KOPT-K1 (cell line): Measurements from ENCODE around the gene CAPN12.
"Not testable (repeated sequence)": the region's sequence is repeated elsewhere in the genome, so short reads cannot be mapped to it uniquely, and the experiment has no call there.

Experiments used
- H3K27ac ChIP-seq: fragments of 200-600 bp; sonication (generic); 2 replicates; pipeline ENCODE4 v1.5.1; 2016; ENCODE audit warnings: antibody characterized with exemption, mild to moderate bottlenecking, low read depth, low read length; ENCODE audit not compliant: poor library complexity, severe bottlenecking
- H3K36me3 ChIP-seq: fragments of 200-600 bp; sonication (generic); 2 replicates; pipeline ENCODE4 v1.5.1; 2017; ENCODE audit warnings: antibody characterized with exemption, mild to moderate bottlenecking, low read length, moderate library complexity; ENCODE audit not compliant: insufficient read depth
- H3K9me3 ChIP-seq: fragments of 200-600 bp; sonication (generic); 2 replicates; pipeline ENCODE4 v1.5.1; 2017; ENCODE audit warnings: antibody characterized with exemption, low read length, mild to moderate bottlenecking; ENCODE audit not compliant: insufficient read depth, poor library complexity, severe bottlenecking

The CAPN12 gene

DNA sequence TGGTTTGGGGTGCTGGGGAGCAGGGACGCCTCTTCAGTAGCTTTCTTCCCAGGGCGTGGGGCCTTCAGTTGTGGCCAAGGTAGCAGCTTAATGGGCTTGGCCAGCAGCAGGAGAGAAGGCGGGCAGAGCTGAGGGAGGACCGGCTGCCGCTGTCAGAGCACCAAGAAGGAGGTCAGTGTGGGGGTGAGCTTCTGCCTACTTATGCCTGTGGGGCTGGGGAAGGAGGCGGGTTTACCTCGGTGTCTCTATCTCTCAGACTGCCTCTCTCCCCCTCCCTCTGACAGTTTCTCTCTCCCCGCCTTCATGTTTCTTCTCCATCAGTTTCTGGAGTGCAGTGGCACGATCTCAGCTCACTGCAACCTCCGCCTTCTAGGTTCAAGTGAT is at the start of gene CAPN12:
CAPN12 (minus strand) TSS at position 177 of the 384 bp plus-strand sequence. CDS start 309 bp downstream, outside the sequence.
- H3K36me3 ChIP-seq: no peaks in the 10 kb centered on the region

DNA sequence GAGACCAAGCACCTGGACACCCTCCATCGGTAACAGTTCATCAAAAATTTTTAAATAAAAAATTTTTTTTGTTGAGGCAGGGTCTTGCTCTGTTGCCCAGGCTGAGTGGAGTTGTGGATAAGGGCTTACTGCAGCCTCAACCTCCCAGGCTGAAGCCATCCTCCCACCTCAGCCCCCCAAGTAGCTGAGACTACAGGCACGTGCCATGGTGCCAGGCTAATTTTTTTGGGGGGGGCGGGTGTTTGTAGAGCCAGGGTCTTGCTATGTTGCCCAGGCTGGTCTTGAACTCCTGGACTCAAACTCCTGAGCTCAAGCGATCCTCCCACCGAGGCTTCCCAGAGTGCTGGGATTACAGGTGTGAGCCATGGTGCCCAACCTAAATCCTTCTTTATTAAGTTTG is 49.4 kb upstream of the CAPN12 start:
- Histone ChIP-seq H3K36me3 (no peaks in the 10 kb centered on the region), H3K27ac (no peak overlapping the region), H3K9me3 (no peaks in the 10 kb centered on the region)

More for the DNA sequence above, at the start of gene CAPN12:
- Histone ChIP-seq H3K9me3 (no peaks in the 10 kb centered on the region), H3K27ac (no peak within 1 kb of the TSS)

GRCh38 chr19:38793177-38793576 is 48.9 kb upstream of the CAPN12 start:
- no peak overlapping the region for H3K27ac ChIP-seq

GRCh38 chr19:38792250-38793111 is 48.2 kb upstream of the CAPN12 start:
- no peaks in the 10 kb centered on the region for H3K36me3 ChIP-seq
- no peak overlapping the region for H3K27ac ChIP-seq

More at GRCh38 chr19:38793177-38793576, 48.9 kb upstream of the CAPN12 start:
- no peaks in the 10 kb centered on the region for H3K36me3 ChIP-seq
- H3K9me3 ChIP-seq: no peaks in the 10 kb centered on the region

GRCh38 chr19:38791451-38792064 is 47.3 kb upstream of the CAPN12 start:
- H3K36me3 ChIP-seq, H3K9me3 ChIP-seq, H3K27ac ChIP-seq: not testable (repeated sequence)

More at GRCh38 chr19:38792250-38793111, 48.2 kb upstream of the CAPN12 start:
- H3K9me3 ChIP-seq: no peaks in the 10 kb centered on the region

- H3K36me3 ChIP-seq, H3K9me3 ChIP-seq, H3K27ac ChIP-seq: not testable (repeated sequence)
These were observed 46.5 kb upstream of the CAPN12 start for GRCh38 chr19:38790507-38791403.

GRCh38 chr19:38788478-38789243 is 44.4 kb upstream of the CAPN12 start, which contains the start of gene LGALS7B:
LGALS7B (plus strand) TSS chr19:38789200; CDS start chr19:38789227, 27 bp downstream.
- Histone ChIP-seq H3K9me3 (no peaks in the 10 kb centered on the region), H3K27ac (no peak within 1 kb of the TSS), H3K36me3 (no peaks in the 10 kb centered on the region)

DNA sequence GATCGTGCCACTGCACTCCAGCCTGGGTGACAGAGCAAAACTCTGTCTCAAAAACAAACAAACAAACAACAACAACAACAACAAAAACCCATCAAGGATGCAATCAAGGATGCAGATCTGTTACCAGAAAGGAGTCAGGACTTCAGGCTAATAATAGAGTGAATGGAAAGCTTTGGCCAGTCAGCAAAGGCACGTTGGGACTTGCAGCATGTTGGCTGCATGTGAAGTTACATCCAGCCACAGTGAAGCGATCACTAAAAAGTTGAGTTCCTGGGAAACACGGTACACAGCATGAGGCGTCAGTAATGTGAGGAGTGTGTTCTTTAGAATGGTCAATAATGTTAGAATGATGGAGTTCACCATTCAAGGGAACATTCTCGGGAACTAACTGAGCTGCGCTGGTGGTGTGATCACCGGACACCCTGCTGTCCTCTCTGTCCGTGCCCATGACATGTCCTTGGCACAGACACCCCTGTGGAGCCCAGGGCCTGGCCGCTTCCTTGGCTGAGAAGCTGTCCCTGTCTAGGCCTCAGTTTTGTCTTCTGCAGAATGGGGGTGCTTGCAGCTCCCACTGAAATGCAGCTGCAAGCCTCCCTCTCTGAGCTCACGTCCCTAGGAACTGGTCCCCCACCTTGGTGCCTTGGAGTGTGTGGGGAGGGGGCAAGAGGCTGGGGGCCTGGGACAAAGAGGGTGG is 42.4 kb upstream of the CAPN12 start:
- no peaks in the 10 kb centered on the region for H3K9me3 ChIP-seq
- no peaks in the 10 kb centered on the region for H3K36me3 ChIP-seq
- H3K27ac ChIP-seq: no peak overlapping the region

GRCh38 chr19:38786061-38786460 is 41.8 kb upstream of the CAPN12 start:
- not testable (repeated sequence) for H3K9me3 ChIP-seq, H3K36me3 ChIP-seq, H3K27ac ChIP-seq

DNA sequence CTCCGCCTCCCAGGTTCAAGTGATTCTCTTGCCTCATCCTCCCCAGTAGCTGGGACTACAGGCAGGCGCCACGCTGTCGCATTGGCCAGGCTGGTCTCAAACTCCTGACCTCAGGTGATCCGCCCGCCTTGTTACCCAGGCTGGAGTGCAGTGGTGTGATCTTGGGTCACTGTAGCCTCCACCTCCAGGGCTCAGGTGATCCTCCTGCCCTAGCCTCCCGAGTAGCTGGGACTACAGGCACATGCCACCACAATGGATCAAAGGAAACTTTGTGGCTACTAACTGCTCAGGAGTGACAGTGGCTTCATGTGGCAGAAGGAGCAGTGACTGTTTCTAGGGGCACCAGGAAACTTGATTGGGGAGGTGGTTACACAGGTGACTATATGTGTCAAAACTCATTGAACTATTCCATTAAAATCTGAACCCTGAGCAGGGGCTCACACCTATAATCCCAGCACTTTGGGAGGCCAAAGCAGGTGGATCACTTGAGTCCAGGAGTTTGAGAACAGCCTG is 41.0 kb upstream of the CAPN12 start:
- H3K36me3 ChIP-seq: no peaks in the 10 kb centered on the region
- no peak overlapping the region for H3K27ac ChIP-seq
- H3K9me3 ChIP-seq: no peaks in the 10 kb centered on the region

DNA sequence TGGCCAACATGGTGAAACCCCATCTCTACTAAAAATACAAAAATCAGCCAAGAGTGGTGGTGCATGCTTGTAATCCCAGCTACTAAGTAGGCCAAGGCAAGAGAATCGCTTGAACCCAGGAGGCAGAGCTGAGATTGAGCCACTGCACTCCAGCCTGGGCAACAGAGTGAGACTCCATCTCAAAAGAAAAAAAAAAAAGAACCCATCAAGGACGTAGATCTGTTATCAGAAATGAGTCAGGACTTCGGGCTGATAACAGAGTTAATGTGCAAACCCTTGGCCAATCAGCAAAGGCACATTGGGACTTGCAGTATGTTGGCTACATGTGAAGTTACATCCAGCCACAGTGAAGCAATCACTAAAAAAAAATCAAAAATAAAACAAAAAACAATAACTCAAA is 40.0 kb upstream of the CAPN12 start:
- Histone ChIP-seq H3K27ac (no peak overlapping the region), H3K9me3 (no peaks in the 10 kb centered on the region), H3K36me3 (no peaks in the 10 kb centered on the region)

DNA sequence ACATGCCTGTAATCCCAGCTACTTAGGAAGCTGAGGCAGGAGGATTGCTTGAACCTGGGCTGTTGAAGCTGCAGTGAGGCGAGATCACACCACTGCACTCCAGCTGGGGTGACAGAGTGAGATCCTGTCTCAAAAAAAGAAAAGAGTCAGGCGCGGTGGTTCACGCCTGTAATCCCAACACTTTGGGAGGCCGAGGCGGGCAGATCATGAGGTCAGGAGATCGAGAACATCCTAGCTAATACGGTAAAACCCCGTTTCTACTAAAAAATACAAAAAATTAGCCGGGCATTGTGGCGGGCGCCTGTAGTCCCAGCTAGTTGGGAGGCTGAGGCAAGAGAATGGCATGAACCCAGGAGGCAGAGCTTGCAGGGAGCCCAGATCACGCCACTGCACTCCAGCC is 37.9 kb upstream of the CAPN12 start:
- H3K36me3 ChIP-seq, H3K27ac ChIP-seq, H3K9me3 ChIP-seq: not testable (repeated sequence)

DNA sequence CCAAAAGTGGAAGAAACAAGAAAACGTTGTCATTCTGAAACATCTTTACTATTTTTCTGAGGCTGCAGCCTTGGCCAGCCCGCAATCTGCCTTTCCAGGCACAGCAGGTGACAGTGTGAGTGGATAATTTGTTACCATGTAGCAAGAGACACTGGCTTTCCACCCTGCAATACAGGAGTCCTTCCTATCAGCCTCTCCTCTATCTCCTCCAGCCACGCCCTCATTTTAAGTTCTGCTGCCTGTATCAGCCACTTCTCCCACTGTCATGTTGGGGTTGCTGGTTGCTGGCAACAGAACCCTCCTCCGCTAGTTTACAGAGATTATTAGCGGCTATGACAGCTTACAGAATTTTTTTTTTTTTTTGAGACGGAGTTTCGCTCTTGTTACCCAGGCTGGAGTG is 36.8 kb upstream of the CAPN12 start:
- H3K27ac ChIP-seq: no peak overlapping the region
- no peaks in the 10 kb centered on the region for H3K9me3 ChIP-seq
- no peaks in the 10 kb centered on the region for H3K36me3 ChIP-seq

- H3K27ac ChIP-seq: no peak overlapping the region
- no peaks in the 10 kb centered on the region for H3K36me3 ChIP-seq
- no peaks in the 10 kb centered on the region for H3K9me3 ChIP-seq
These were observed 36.2 kb upstream of the CAPN12 start for GRCh38 chr19:38780443-38780842.
